ENCODE data around the gene LGALS3BP.
A peak's percentile ranks its signal among the peaks of the same experiment; 100 is the strongest.

Gene LGALS3BP

GRCh38 chr17:79014158-79014758, 34.5 kb upstream of the LGALS3BP start:
- no peak for DNase-seq

GRCh38 chr17:79012563-79013134, 32.9 kb upstream of the LGALS3BP start:
- DNase-seq = no peak

- no peak for DNase-seq
Observed at GRCh38 chr17:79011451-79012147, 31.9 kb upstream of the LGALS3BP start.

GRCh38 chr17:79010304-79010646, 30.6 kb upstream of the LGALS3BP start:
- no peak for DNase-seq

GRCh38 chr17:79009397-79010303, 29.9 kb upstream of the LGALS3BP start, which contains the start of gene CANT1:
CANT1 (minus strand) TSS chr17:79009764; CDS start chr17:78997622, 12,142 bp downstream.
- peak; percentile 80 for DNase-seq

GRCh38 chr17:79008666-79009387, 29.1 kb upstream of the LGALS3BP start:
- no peak for DNase-seq

- no peak for DNase-seq
Observed at GRCh38 chr17:79007504-79008381, 28.0 kb upstream of the LGALS3BP start.

GRCh38 chr17:79006794-79007503, 27.2 kb upstream of the LGALS3BP start:
- DNase-seq = no peak

- DNase-seq = no peak
Observed at GRCh38 chr17:79006046-79006445, 26.3 kb upstream of the LGALS3BP start.

- DNase-seq = no peak
Observed at GRCh38 chr17:79005063-79005861, 25.5 kb upstream of the LGALS3BP start.

- no peak for DNase-seq
Observed at GRCh38 chr17:79003661-79004411, 24.1 kb upstream of the LGALS3BP start.

- DNase-seq = no peak
Observed at GRCh38 chr17:79002796-79003593, 23.3 kb upstream of the LGALS3BP start.

- DNase-seq = no peak
Observed at GRCh38 chr17:79002291-79002690, 22.6 kb upstream of the LGALS3BP start.

- no peak for DNase-seq
Observed at GRCh38 chr17:79001190-79002020, 21.7 kb upstream of the LGALS3BP start.

GRCh38 chr17:79000396-79001189, 20.9 kb upstream of the LGALS3BP start:
- no peak for DNase-seq

- no peak for DNase-seq
Observed at GRCh38 chr17:78999947-79000395, 20.2 kb upstream of the LGALS3BP start.
